H1 (cell line): ENCODE results near the gene LBX1. TPM values are rescaled to one million over a fixed set of nuclear protein-coding genes. Genes with fewer than 3 reads are reported as not detected.

Experiments used
- polyA plus RNA-seq, 7 experiments: library from polyadenylated mRNA; depleted of rRNA in 3 of 7; stranded (reverse) in 5 of 7; unstranded in 2 of 7; fragments of >200 nt in 5 of 7; fragments of 200-250 nt in 2 of 7; gene quantifications; 1 replicate in 5 of 7; 2 replicates in 1 of 7; 4 replicates in 1 of 7; pipeline versions ENCODE4 v1.2.1 to v1.2.3, GENCODE V29; 2011 to 2013; ENCODE audit warnings: missing spikeins in 2 of 7, mixed read lengths in 2 of 7
- total RNA-seq: library from RNA; stranded (reverse); fragmentation: NEBNext Ultra II Directional; extraction: Animal tissue kit (Norgen Biotek cat#: 25700); gene quantifications from 2 replicates; pipeline ENCODE4 v1.2.1, GENCODE V29; 2021
- TF ChIP-seq, protein P1 (sequence below): fragments of 300-600 bp; sonication (generic); IDR thresholded peaks from 2 replicates; pipeline ENCODE4 v1.7.1; 2012; ENCODE audit warnings: low read length, moderate library complexity, mild to moderate bottlenecking, inconsistent platforms; ENCODE audit not compliant: insufficient replicate concordance

The LBX1 gene
- total and polyA plus RNA-seq, 2 of the 8 experiments (the other 6 are each of a cell fraction or from before 2014, with no cell fraction given), result not detected

DNA sequence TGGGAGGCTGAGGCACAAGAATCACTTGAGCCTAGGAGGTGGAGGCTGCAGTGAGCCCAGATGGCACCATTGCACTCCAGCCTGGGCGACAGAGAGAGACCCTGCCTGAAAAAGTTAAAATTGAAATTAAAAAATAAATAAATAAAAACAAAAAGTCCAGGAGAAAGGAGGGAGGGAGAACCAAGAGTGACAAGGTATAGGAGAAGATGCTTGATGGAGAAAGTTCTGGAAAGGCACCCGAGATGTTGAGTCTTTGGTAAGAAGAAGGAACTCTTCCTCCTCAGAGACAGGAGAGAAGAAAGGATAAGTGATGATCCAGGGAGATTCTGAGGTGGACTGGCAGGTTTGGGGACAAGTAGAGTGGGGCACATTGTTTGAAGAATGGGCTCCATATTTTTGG lies 17.4 kb upstream of the LBX1 start (continued):
- TF ChIP-seq, protein P1, sequence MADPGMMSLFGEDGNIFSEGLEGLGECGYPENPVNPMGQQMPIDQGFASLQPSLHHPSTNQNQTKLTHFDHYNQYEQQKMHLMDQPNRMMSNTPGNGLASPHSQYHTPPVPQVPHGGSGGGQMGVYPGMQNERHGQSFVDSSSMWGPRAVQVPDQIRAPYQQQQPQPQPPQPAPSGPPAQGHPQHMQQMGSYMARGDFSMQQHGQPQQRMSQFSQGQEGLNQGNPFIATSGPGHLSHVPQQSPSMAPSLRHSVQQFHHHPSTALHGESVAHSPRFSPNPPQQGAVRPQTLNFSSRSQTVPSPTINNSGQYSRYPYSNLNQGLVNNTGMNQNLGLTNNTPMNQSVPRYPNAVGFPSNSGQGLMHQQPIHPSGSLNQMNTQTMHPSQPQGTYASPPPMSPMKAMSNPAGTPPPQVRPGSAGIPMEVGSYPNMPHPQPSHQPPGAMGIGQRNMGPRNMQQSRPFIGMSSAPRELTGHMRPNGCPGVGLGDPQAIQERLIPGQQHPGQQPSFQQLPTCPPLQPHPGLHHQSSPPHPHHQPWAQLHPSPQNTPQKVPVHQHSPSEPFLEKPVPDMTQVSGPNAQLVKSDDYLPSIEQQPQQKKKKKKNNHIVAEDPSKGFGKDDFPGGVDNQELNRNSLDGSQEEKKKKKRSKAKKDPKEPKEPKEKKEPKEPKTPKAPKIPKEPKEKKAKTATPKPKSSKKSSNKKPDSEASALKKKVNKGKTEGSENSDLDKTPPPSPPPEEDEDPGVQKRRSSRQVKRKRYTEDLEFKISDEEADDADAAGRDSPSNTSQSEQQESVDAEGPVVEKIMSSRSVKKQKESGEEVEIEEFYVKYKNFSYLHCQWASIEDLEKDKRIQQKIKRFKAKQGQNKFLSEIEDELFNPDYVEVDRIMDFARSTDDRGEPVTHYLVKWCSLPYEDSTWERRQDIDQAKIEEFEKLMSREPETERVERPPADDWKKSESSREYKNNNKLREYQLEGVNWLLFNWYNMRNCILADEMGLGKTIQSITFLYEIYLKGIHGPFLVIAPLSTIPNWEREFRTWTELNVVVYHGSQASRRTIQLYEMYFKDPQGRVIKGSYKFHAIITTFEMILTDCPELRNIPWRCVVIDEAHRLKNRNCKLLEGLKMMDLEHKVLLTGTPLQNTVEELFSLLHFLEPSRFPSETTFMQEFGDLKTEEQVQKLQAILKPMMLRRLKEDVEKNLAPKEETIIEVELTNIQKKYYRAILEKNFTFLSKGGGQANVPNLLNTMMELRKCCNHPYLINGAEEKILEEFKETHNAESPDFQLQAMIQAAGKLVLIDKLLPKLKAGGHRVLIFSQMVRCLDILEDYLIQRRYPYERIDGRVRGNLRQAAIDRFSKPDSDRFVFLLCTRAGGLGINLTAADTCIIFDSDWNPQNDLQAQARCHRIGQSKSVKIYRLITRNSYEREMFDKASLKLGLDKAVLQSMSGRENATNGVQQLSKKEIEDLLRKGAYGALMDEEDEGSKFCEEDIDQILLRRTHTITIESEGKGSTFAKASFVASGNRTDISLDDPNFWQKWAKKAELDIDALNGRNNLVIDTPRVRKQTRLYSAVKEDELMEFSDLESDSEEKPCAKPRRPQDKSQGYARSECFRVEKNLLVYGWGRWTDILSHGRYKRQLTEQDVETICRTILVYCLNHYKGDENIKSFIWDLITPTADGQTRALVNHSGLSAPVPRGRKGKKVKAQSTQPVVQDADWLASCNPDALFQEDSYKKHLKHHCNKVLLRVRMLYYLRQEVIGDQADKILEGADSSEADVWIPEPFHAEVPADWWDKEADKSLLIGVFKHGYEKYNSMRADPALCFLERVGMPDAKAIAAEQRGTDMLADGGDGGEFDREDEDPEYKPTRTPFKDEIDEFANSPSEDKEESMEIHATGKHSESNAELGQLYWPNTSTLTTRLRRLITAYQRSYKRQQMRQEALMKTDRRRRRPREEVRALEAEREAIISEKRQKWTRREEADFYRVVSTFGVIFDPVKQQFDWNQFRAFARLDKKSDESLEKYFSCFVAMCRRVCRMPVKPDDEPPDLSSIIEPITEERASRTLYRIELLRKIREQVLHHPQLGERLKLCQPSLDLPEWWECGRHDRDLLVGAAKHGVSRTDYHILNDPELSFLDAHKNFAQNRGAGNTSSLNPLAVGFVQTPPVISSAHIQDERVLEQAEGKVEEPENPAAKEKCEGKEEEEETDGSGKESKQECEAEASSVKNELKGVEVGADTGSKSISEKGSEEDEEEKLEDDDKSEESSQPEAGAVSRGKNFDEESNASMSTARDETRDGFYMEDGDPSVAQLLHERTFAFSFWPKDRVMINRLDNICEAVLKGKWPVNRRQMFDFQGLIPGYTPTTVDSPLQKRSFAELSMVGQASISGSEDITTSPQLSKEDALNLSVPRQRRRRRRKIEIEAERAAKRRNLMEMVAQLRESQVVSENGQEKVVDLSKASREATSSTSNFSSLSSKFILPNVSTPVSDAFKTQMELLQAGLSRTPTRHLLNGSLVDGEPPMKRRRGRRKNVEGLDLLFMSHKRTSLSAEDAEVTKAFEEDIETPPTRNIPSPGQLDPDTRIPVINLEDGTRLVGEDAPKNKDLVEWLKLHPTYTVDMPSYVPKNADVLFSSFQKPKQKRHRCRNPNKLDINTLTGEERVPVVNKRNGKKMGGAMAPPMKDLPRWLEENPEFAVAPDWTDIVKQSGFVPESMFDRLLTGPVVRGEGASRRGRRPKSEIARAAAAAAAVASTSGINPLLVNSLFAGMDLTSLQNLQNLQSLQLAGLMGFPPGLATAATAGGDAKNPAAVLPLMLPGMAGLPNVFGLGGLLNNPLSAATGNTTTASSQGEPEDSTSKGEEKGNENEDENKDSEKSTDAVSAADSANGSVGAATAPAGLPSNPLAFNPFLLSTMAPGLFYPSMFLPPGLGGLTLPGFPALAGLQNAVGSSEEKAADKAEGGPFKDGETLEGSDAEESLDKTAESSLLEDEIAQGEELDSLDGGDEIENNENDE, result no peak
